GM12891 (cell line): ENCODE data around the gene DYNC1I1.

Experiments used
- DNase-seq: peaks from one replicate; pipeline ENCODE4 v3.0.0; 2011; ENCODE audit warnings: low spot score; ENCODE audit not compliant: insufficient read length
- FAIRE-seq: peaks from 2 replicates; lab custom pipeline; 2011; peaks lifted over from hg19 to GRCh38; lab: Jason Lieb, UNC
- PAX5 ChIP-seq: IDR thresholded peaks from 2 replicates; pipeline ENCODE4 v1.6.1; 2011; ENCODE audit warnings: low read length, moderate library complexity, mild to moderate bottlenecking; ENCODE audit not compliant: insufficient read depth, severe bottlenecking
- POLR2A ChIP-seq: IDR thresholded peaks from 2 replicates; pipeline ENCODE4 v1.6.1; 2011; ENCODE audit warnings: low read depth, low read length, control low read depth
- POLR2AphosphoS5 ChIP-seq: IDR thresholded peaks from 2 replicates; pipeline ENCODE4 v1.6.1; 2011; ENCODE audit warnings: low read depth, low read length, control low read depth
- POU2F2 ChIP-seq: IDR thresholded peaks from 2 replicates; pipeline ENCODE4 v1.6.1; 2011; ENCODE audit warnings: low read depth, mild to moderate bottlenecking, control low read depth, low read length, moderate library complexity
- SPI1 ChIP-seq: IDR thresholded peaks from 2 replicates; pipeline ENCODE4 v1.6.1; 2011; ENCODE audit warnings: low read depth, low read length, control low read depth
- TAF1 ChIP-seq: IDR thresholded peaks from 2 replicates; pipeline ENCODE4 v1.6.1; 2011; ENCODE audit warnings: low read depth, low read length, control low read depth

The DYNC1I1 gene

GRCh38 chr7:95755277-95755934, 16.9 kb upstream of the DYNC1I1 start:
- no peak for DNase-seq
- no peak for FAIRE-seq
- TF ChIP-seq POLR2AphosphoS5 (no peak), TAF1 (no peak), POLR2A (no peak), PAX5 (no peak)

- FAIRE-seq: no peak
- TF ChIP-seq POLR2A: no peak
- TF ChIP-seq POLR2AphosphoS5: no peak
- no peak for TF ChIP-seq PAX5
- no peak for TF ChIP-seq SPI1
- no peak for TF ChIP-seq TAF1
- TF ChIP-seq POU2F2: no peak
These were observed 14.2 kb upstream of the DYNC1I1 start for GRCh38 chr7:95758187-95758586.

GRCh38 chr7:95766086-95766485, 6.3 kb upstream of the DYNC1I1 start:
- DNase-seq: no peak
- FAIRE-seq: no peak

More at GRCh38 chr7:95758187-95758586, 14.2 kb upstream of the DYNC1I1 start:
- DNase-seq: no peak

GRCh38 chr7:95766657-95767056, 5.7 kb upstream of the DYNC1I1 start:
- no peak for TF ChIP-seq SPI1
- no peak for TF ChIP-seq TAF1
- no peak for TF ChIP-seq PAX5
- no peak for TF ChIP-seq POLR2A
- DNase-seq (no peak), FAIRE-seq (no peak)

More at GRCh38 chr7:95766086-95766485, 6.3 kb upstream of the DYNC1I1 start:
- TF ChIP-seq SPI1 (no peak), POU2F2 (no peak), POLR2AphosphoS5 (no peak), POLR2A (no peak), TAF1 (no peak), PAX5 (no peak)

- DNase-seq (no peak), FAIRE-seq (no peak)
- TF ChIP-seq POLR2AphosphoS5 (no peak), POLR2A (no peak), SPI1 (no peak)
These were observed 622 bp downstream of the DYNC1I1 start for GRCh38 chr7:95772771-95773581.

GRCh38 chr7:95776561-95777185, 4.3 kb downstream of the DYNC1I1 start:
- DNase-seq: no peak
- no peak for FAIRE-seq
- TF ChIP-seq POLR2AphosphoS5 (no peak), POLR2A (no peak), PAX5 (no peak), TAF1 (no peak), POU2F2 (no peak), SPI1 (no peak)

- DNase-seq: no peak
- TF ChIP-seq SPI1 (no peak), PAX5 (no peak)
- no peak for FAIRE-seq
These were observed 4.9 kb downstream of the DYNC1I1 start for GRCh38 chr7:95777269-95777668.

GRCh38 chr7:95780665-95781064, 8.3 kb downstream of the DYNC1I1 start:
- no peak for DNase-seq
- FAIRE-seq: no peak
- TF ChIP-seq POLR2AphosphoS5: no peak
- no peak for TF ChIP-seq SPI1
- no peak for TF ChIP-seq TAF1
- no peak for TF ChIP-seq POLR2A
- TF ChIP-seq POU2F2: no peak
- no peak for TF ChIP-seq PAX5

GRCh38 chr7:95781961-95782586, 9.7 kb downstream of the DYNC1I1 start:
- no peak for DNase-seq
- no peak for FAIRE-seq
- TF ChIP-seq POLR2AphosphoS5: no peak
- no peak for TF ChIP-seq POLR2A
- TF ChIP-seq SPI1: no peak
